SU-DHL-6 (cell line): Measurements from ENCODE around the gene HHIP.

Experiments used
- CTCF ChIP-seq: fragments of 200-600 bp; sonication (generic); IDR thresholded peaks from one replicate; pipeline ENCODE4 v1.5.1; 2017; ENCODE audit warnings: antibody characterized with exemption, mild to moderate bottlenecking, low read length, moderate library complexity; ENCODE audit not compliant: insufficient read depth, poor library complexity, severe bottlenecking
- EZH2phosphoT487 ChIP-seq: fragments of 200-600 bp; sonication (generic), shearing (Covaris generic); conservative IDR thresholded peaks from 2 replicates; pipeline ENCODE4 v1.6.1; 2018; ENCODE audit warnings: mild to moderate bottlenecking, antibody characterized with exemption, low read length, moderate library complexity, mixed read lengths

- TF ChIP-seq EZH2phosphoT487 (no peak), CTCF (no peak)
Observed at GRCh38 chr4:144778364-144778763, 132.4 kb downstream of the HHIP start.
